LHCN-M2 (cell line): ENCODE data around the gene SRF. TPM values are rescaled to one million over a fixed set of nuclear protein-coding genes. Genes with fewer than 3 reads are reported as not detected.

Source experiments
- DNase-seq: peaks from one replicate; pipeline ENCODE4 v3.0.0-alpha.2; 2012; ENCODE audit warnings: low read depth
- total RNA-seq: library from RNA; depleted of rRNA; stranded (reverse); fragments of >200 nt; gene quantifications from 2 replicates; pipeline ENCODE4 v1.2.3, GENCODE V29; 2014

The SRF gene
- total RNA-seq, 1 experiment from 2014 or later = 36.5 TPM

GRCh38 chr6:43183441-43183840 is 12.4 kb downstream of the SRF start:
- no peak for DNase-seq

DNA sequence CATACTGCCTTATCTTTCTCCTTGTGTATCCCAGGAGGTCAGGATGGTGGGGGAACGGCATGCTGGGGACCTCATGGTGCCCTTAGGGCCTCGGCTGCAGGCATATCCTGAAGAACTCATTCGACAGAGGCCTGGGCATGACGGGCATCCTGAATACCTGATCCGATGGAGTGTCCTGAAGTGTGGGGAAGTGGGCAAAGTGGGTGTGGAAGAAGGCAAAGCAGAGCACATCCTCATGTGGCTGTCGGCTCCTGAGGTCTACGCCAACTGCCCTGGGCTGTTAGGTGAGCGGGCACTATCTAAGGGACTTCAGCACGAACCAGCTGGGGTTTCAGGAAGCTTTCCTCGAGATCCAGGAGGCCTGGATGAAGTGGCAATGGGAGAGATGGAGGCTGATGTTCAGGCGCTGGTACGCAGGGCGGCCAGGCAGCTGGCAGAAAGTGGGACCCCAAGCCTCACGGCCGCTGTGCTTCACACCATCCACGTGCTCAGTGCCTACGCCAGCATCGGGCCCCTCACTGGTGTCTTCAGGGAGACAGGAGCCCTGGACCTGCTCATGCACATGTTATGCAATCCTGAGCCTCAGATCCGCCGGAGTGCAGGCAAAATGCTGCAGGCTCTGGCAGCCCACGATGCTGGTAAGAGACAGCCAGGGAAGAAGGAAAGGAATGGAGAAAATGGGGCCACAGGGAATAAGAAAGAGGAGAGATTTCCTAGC is 13.4 kb downstream of the SRF start:
- no peak for DNase-seq

- no peak for DNase-seq
Observed at GRCh38 chr6:43185391-43185985, 14.4 kb downstream of the SRF start.

DNA sequence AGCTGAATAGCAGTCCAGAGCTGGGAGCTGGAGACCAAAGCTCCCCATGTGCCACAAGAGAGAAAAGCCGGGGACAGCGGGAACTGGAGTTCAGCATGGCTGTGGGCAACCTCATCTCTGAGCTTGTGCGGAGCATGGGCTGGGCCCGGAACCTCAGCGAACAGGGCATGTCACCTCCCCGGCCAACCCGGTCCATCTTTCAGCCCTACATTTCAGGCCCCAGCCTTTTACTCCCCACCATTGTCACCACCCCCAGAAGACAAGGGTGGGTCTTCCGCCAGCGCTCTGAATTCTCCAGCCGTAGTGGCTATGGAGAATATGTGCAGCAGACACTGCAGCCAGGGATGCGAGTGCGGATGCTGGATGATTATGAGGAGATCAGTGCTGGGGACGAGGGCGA is 14.9 kb downstream of the SRF start:
- no peak for DNase-seq

DNA sequence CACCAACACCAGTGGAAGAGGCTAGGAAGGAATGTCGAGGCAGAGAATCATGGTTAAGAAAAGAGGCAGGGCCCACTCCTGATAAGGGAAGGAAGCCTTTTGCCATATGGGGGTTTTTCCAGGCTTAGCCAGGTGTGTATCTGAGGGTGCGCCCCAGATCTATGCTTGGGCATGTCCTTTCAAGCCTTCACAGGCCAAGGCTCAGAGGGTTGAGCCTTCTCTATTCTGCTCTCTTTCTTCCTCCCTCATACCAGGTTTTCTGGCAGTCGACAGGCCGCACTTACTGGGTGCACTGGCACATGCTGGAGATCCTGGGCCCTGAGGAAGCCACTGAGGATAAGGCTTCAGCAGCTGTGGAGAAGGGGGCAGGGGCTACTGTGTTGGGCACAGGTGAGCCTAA is 15.6 kb downstream of the SRF start:
- no peak for DNase-seq

DNA sequence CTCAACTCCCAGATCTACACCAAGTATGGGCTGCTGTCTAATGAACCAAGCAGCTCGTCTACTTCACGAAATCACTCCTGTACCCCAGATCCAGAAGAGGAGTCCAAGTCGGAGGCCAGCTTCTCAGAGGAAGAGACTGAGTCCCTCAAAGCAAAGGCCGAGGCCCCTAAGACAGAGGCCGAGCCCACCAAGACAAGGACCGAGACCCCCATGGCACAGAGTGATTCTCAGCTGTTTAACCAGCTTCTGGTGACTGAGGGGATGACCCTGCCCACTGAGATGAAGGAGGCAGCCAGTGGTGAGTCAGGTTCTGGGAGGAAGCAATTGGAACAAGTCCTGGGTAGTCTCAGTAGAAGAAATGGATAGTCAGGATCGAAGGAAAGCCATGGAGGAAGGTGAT is 16.8 kb downstream of the SRF start:
- no peak for DNase-seq

DNA sequence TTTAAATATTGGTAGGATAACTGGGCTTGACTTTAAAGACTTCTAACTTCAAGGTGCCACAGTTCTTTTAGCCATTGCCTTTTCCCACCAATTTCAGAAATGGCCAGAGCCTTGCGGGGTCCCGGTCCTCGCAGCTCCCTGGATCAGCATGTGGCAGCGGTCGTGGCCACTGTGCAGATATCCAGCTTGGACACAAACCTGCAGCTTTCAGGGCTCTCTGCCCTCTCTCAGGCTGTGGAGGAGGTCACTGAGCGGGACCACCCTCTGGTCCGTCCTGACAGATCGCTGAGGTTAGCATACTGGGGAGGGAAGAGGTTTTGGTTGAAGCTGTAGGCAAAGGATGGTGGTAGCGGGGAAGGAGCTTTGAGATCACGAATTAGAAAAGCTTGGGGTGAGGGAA is 17.4 kb downstream of the SRF start:
- DNase-seq = no peak

DNA sequence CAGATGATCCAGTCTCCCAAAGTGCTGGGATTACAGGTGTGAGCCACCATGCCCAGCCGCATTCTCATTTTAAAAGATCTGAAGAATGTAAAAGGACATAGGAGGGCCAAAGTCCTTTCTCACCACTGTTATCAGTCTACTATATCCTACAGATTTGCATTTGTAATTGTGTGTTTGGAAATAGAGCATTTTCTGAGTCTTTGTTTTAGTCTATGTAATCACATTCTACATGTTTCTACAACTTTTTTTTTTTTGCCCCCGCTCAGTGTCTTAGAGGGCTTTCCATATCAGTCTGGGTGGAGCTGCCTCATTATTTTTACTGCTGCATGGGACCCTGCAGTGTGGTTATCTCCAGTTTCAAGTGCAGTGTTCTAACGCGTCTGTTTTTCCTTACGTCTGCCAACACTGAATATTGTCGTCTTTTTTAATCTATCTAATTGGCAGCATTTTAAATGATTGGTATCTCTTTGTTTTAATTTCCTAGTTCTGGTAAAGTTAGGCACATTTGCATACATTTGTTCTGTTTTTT is 18.8 kb downstream of the SRF start:
- DNase-seq = no peak

DNA sequence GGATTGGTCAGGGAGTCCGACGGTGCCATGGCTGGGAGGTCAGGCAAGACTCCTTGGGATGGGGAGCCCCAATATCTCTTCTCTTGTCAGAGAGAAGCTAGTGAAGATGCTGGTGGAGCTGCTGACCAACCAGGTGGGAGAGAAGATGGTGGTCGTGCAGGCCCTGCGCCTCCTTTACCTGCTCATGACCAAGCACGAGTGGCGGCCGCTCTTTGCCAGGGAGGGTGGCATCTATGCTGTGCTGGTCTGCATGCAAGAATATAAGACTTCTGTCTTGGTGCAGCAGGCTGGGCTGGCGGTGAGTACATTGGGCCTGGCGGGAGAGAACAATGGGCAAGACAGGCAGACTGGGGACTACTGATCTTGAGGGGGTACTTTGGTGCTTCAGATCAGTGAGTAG is 21.8 kb downstream of the SRF start:
- no peak for DNase-seq

GRCh38 chr6:43193929-43194328 is 22.9 kb downstream of the SRF start:
- no peak for DNase-seq

DNA sequence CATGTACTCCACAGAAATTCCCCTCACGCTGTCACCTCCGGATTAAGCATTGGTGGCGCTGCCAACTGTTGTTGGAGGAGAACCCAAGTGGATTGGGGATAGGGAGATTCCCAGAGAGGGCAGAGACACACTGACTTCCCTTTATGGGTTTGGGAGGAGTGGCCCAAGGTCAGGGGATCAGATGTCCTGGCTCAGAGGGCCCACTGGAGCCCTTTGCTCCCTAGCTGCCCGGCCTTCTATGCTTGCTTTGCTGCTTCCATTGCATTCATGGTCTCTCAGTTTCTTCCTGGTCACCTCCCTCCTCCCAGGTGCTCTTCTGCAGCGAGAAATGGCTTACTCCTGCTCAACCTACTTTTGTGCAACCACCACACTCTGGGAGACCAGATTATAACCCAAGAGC is 25.3 kb downstream of the SRF start:
- DNase-seq = no peak

- DNase-seq = no peak
Observed at GRCh38 chr6:43199912-43200311, 28.8 kb downstream of the SRF start.

DNA sequence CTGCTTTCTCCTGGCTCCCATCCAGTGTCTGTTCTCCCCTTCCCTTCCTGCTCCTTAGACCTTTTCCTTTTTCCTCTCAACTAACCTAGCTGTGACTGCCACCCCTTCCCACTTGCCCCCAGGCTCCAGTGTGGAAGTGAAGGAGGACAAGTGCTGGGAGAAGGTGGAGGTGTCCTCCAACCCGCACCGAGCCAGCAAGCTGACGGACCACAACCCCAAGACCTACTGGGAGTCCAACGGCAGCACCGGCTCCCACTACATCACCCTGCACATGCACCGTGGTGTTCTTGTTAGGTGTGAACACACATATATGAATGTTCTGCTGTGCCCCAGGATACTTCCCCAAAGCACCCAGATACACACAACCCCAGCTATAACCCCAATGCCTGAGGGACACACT is 29.5 kb downstream of the SRF start:
- DNase-seq = no peak

DNA sequence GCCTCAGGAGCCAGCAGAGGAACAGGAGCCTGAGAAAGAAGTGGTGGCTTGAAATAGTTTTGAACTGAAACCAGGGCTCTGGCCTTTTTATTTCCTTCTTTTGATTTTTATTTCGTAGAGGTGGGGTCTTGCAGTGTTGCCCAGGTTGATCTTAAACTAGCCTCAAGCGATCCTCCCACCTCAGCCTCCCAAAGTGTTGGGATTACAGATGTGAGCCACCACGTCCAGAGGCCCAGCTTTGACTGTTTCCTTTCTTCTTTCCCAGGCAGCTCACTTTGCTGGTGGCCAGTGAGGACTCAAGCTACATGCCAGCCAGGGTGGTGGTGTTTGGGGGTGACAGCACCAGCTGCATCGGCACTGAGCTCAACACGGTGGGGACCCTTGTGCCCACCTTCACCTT is 31.4 kb downstream of the SRF start:
- DNase-seq = no peak

GRCh38 chr6:43203029-43203717 is 32.1 kb downstream of the SRF start:
- DNase-seq = no peak

DNA sequence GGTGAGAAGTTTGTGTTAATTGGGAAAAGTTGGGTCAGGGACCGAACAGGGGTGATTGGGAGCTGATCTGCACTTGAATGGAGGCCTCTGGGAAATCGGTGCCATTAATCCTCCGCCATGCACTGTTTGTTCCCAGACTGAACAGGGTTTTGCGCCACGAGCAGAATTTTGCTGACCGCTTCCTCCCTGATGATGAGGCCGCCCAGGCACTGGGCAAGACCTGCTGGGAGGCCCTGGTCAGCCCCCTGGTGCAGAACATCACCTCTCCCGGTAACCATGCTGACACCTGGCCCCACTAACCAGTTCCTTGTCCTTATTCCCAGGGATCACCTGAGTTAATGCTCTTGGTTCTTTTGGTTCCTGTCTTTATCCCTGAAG is 32.6 kb downstream of the SRF start:
- no peak for DNase-seq

DNA sequence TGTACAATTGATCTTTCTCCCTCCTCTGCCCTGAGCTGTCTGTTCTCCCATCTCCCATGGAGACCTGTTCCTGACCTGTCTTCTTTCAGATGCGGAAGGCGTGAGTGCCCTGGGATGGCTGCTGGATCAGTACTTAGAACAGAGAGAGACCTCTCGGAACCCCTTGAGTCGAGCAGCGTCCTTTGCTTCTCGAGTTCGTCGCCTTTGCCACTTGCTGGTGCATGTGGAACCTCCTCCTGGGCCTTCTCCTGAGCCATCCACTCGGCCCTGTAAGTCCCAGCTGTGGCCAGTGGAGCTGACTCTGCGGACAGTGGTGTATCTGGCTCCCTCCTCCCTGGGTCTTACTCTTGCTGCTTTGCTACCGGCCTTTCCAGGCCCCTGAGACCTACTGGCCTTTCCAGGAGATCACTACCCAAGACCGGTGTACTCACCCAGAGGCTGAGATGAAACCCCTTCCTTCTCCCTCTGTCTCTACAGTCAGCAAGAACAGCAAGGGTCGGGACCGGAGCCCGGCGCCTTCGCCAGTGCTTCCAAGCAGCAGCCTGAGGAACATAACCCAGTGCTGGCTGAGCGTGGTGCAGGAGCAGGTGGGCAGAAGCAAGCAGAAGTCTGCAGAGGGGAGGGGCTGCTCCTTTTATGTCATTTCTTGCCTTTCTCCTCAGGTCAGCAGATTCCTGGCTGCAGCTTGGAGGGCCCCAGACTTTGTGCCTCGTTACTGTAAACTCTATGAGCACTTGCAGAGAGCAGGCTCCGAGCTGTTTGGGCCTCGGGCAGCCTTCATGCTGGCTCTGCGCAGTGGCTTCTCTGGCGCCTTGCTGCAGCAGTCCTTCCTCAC is 33.4 kb downstream of the SRF start:
- no peak for DNase-seq

DNA sequence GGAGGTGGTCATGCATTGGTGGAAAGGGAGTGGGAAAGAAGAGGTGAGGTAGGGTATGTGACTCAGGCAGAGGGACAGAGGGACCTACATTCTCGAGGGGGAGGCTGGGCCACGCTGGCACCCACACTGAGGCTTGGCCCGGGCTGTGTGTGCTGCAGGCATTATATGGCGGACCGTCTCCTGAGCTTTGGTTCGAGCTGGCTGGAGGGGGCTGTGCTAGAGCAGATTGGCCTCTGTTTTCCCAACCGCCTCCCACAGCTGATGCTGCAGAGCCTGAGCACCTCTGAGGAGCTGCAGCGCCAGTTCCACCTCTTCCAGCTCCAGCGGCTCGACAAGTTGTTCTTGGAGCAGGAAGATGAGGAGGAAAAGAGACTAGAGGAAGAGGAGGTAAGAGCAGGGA is 34.8 kb downstream of the SRF start:
- DNase-seq = no peak

DNA sequence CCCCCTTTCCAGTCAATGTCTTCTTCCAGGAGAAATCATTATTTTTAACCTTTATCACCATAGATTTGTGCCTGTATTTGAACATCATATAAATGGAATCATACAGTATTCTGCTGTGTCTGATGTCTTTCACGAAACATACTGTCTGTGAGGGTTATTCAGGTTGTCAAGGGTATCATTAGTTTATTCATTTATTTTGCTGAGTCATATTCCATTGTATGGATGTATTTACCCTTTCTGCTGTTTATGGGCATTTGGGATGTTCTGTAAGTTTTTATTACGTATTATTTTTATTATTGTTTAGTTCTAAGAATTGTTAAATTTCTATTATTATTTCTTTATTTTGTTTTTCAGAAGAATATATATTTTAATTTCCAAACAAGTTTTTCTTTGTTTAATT is 36.2 kb downstream of the SRF start:
- DNase-seq = no peak

GRCh38 chr6:43211955-43212354 is 40.9 kb downstream of the SRF start:
- DNase-seq = no peak

DNA sequence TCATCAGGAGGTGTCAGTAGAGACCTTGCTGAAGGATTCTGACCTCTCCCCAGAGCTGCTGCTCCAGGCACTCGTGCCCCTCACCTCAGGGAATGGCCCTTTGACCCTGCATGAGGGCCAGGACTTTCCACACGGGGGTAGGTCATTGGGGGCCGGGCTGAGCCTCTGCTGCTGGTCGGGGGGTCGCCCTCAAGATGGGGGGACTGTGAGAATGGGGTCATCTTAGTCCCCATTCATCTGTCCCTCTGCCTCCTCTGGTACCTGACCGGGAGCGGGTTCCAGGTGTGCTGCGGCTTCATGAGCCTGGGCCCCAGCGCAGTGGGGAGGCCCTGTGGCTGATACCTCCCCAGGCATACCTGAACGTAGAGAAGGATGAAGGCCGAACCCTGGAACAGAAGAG is 42.4 kb downstream of the SRF start:
- DNase-seq = no peak

GRCh38 chr6:43215066-43215465 is 44.0 kb downstream of the SRF start:
- no peak for DNase-seq
